ENCODE measurements around the gene TTC4.

- TF ChIP-seq CTCF (IDR thresholded peaks at IDR 0.05) (no peak), EP300 (IDR thresholded peaks at IDR 0.05) (no peak), POLR2AphosphoS5 (IDR thresholded peaks at IDR 0.05) (peak in 1 of 3 donors; percentile 56), POLR2A (IDR thresholded peaks at IDR 0.05) (peak in 1 of 2 donors; percentile 53)
Measured at GRCh38 chr1:54715493-54716298, at the start of gene TTC4.

Measured in suprapubic skin (tissue), 4 donors.